Measurements from ENCODE around the gene EFCAB5. TPM values are rescaled to one million over a fixed set of nuclear protein-coding genes. Genes with fewer than 3 reads are reported as not detected.

Gene EFCAB5
- total RNA-seq, 1 donor from 2014 or later = 1.2 TPM

DNA sequence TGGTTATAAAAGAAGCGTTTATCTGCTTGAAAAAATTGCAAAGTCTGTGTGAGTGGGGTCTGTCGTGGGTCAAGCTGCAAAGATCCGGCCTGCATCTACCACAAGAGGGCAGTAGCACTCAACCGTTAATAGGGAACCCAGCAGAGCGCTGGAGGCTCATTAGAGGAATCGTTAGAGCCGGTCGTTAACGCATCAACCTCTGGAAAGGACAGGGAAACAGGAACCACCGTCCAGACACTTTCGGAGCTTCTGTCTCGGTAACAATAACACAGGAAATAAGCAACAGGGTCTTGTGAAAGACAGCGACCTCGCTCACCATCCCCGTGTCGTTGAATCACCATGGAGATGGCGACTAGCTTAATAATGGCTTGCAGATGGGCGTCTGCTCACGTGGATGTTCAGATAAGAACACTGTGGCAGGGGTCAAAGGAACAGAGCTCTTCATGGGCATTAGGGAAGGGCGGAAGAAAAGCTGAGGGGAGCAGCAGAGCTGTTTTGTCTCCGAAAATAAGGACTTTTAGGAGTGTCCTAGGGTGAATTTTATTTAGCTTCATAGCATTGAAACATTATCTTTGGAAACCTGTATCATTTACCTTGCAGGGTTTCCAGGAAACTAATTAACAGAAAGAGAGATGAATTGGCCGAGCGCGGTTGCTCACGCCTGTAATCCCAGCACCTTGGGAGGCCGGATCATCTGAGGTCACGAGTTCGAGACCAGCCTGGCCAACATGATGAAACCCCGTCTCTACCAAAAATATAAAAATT is 163.3 kb downstream of the EFCAB5 start:
- TF ChIP-seq, protein P1, sequence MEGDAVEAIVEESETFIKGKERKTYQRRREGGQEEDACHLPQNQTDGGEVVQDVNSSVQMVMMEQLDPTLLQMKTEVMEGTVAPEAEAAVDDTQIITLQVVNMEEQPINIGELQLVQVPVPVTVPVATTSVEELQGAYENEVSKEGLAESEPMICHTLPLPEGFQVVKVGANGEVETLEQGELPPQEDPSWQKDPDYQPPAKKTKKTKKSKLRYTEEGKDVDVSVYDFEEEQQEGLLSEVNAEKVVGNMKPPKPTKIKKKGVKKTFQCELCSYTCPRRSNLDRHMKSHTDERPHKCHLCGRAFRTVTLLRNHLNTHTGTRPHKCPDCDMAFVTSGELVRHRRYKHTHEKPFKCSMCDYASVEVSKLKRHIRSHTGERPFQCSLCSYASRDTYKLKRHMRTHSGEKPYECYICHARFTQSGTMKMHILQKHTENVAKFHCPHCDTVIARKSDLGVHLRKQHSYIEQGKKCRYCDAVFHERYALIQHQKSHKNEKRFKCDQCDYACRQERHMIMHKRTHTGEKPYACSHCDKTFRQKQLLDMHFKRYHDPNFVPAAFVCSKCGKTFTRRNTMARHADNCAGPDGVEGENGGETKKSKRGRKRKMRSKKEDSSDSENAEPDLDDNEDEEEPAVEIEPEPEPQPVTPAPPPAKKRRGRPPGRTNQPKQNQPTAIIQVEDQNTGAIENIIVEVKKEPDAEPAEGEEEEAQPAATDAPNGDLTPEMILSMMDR (IDR thresholded peaks at IDR 0.05) = peak; percentile 95
- H3K9me3 Mint-ChIP-seq (ENCODE audit: unreplicated experiment) = no peaks in the 10 kb centered on the region
- no peaks in the 10 kb centered on the region for H3K36me3 Mint-ChIP-seq (ENCODE audit: unreplicated experiment)
- H3K4me3 Mint-ChIP-seq (ENCODE audit: unreplicated experiment) = peak overlapping the region; percentile 84
- H3K27me3 Mint-ChIP-seq (ENCODE audit: unreplicated experiment) = peaks cover 20% of the 10 kb centered on the region
- peaks cover 8% of the 10 kb centered on the region for H3K4me1 Mint-ChIP-seq (ENCODE audit: unreplicated experiment)
- peak overlapping the region; percentile 84 for H3K27ac Mint-ChIP-seq (ENCODE audit: unreplicated experiment)
- DNase-seq (ENCODE audit: extremely low spot score, unreplicated experiment) = peak; percentile 89

DNA sequence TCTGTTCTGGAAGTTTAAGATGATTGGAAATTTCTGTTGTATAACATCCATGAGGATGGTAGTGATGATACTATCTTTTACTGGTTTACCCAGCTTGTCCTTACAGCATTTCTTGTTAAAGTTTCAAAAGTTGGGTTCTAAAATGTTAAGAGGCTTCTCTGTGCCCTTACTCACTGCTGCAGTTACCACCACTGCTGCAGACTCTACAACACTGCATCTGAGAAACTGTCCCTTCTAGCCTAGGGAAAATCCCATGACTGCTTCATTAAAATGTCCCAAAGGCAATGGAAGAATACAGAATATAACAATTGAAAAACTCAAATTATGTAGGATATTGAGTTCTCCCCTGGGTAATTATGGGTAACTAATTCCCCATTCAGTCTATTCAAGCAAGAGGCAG is 171.4 kb downstream of the EFCAB5 start:
- H3K27me3 Mint-ChIP-seq (ENCODE audit: unreplicated experiment) = peaks cover 19% of the 10 kb centered on the region
- no peak overlapping the region for H3K27ac Mint-ChIP-seq (ENCODE audit: unreplicated experiment)
- H3K4me1 Mint-ChIP-seq (ENCODE audit: unreplicated experiment) = peaks cover 16% of the 10 kb centered on the region
- no peaks in the 10 kb centered on the region for H3K9me3 Mint-ChIP-seq (ENCODE audit: unreplicated experiment)
- H3K4me3 Mint-ChIP-seq (ENCODE audit: unreplicated experiment) = no peak overlapping the region
- DNase-seq (ENCODE audit: extremely low spot score, unreplicated experiment) = no peak
- TF ChIP-seq, protein P1 (IDR thresholded peaks at IDR 0.05) = no peak
- no peaks in the 10 kb centered on the region for H3K36me3 Mint-ChIP-seq (ENCODE audit: unreplicated experiment)

DNA sequence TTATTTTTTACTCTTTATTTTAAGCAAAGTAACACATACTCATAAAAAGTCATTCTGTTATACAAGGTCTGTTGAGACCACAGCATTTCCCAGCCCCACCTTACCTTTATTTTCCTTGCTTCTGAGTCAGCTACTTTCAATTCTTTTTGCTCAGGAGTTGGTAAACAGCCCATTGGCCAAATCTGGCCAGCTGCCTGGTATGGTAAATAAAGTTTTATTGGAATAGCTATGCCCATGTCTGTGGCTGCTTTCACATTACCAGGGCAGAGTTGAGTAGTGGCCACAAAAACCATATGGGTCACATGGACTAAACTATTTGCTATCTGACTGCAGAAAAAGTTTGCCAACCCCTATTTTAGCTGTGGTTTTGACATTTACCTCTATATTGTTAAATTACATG is 171.8 kb downstream of the EFCAB5 start:
- Mint-ChIP-seq H3K27me3 (ENCODE audit: unreplicated experiment) (peaks cover 15% of the 10 kb centered on the region), H3K27ac (ENCODE audit: unreplicated experiment) (no peak overlapping the region), H3K36me3 (ENCODE audit: unreplicated experiment) (no peaks in the 10 kb centered on the region), H3K9me3 (ENCODE audit: unreplicated experiment) (no peaks in the 10 kb centered on the region), H3K4me1 (ENCODE audit: unreplicated experiment) (peaks cover 20% of the 10 kb centered on the region), H3K4me3 (ENCODE audit: unreplicated experiment) (no peak overlapping the region)
- DNase-seq (ENCODE audit: extremely low spot score, unreplicated experiment) = no peak
- TF ChIP-seq, protein P1 (IDR thresholded peaks at IDR 0.05) = no peak

GRCh38 chr17:30116345-30116660 is 174.9 kb downstream of the EFCAB5 start:
- Mint-ChIP-seq H3K27me3 (ENCODE audit: unreplicated experiment) (no peaks in the 10 kb centered on the region), H3K4me3 (ENCODE audit: unreplicated experiment) (peak overlapping the region; percentile 93), H3K4me1 (ENCODE audit: unreplicated experiment) (peaks cover 39% of the 10 kb centered on the region), H3K9me3 (ENCODE audit: unreplicated experiment) (no peaks in the 10 kb centered on the region), H3K36me3 (ENCODE audit: unreplicated experiment) (peaks cover 10% of the 10 kb centered on the region), H3K27ac (ENCODE audit: unreplicated experiment) (peak overlapping the region; percentile 100)
- TF ChIP-seq, protein P1 (IDR thresholded peaks at IDR 0.05) = no peak
- no peak for DNase-seq (ENCODE audit: extremely low spot score, unreplicated experiment)

DNA sequence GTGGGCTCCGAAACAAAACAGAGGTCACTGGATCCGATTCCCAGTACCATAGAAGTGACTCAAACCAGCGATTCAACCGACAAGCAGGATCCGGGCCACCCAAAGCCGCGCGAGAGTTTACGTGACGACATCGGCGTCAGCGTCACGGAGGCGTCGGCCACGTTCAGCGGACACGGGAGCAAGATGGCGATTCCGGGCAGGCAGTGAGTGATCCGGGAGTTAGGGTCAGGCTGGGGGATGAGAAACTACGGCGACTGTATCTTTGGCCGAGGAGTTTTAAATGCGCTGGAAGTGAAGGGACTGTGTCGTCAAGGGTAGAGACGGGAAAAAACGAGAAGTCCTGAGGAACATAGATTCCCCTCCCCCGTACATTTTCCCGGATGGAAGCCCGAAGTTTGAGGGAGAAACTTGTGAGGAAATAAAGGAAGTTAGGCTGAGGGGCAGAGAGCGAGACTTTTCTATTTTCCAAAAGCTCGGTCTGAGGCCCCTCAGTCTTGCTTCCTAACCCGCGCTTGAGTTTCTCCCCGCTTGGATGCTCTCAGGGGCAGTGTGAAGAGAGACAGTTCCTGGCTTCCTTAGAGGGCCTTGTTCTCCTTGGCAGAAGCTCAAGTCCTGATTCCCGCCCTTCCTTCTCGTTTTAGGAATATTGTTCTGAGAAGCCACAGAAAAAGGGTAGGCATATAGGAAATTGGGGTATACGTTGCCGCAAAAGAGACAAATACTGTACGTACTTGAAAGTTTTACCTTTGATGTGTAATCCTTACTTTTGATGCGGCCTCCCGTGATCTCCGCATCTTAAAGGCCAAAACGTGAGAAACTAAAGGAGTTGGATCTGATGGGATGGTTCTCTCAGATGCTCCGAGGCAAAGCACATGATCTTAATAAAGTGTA is 175.5 kb downstream of the EFCAB5 start, which contains the start of gene NSRP1:
Gene NSRP1 (plus strand): TSS at position 156 of the 891 bp plus-strand sequence. CDS start 28 bp downstream, at position 184.
- TF ChIP-seq, protein P1 (IDR thresholded peaks at IDR 0.05) = no peak
- DNase-seq (ENCODE audit: extremely low spot score, unreplicated experiment) = peak; percentile 98
- Mint-ChIP-seq H3K27ac (ENCODE audit: unreplicated experiment) (peak within 1 kb of the TSS; percentile 100), H3K36me3 (ENCODE audit: unreplicated experiment) (peaks cover 12% of the 10 kb centered on the region), H3K4me1 (ENCODE audit: unreplicated experiment) (peaks cover 40% of the 10 kb centered on the region), H3K9me3 (ENCODE audit: unreplicated experiment) (no peaks in the 10 kb centered on the region), H3K27me3 (ENCODE audit: unreplicated experiment) (no peaks in the 10 kb centered on the region), H3K4me3 (ENCODE audit: unreplicated experiment) (peak within 1 kb of the TSS; percentile 93)

Measured in osteocyte (in vitro differentiated cells).